Tibial nerve (tissue), 4 donors: ENCODE results near the gene RASIP1. TPM values are rescaled to one million over a fixed set of nuclear protein-coding genes. Genes with fewer than 3 reads are reported as not detected.
"Not testable (repeated sequence)": the region's sequence is repeated elsewhere in the genome, so short reads cannot be mapped to it uniquely, and the experiment has no call there.

Experiments used
- DNase-seq, 2 donors: peaks; one replicate each; pipeline ENCODE4 v3.0.0-alpha.2; 2019; ENCODE audit warnings: low spot score in 2 of 2
- H3K27ac ChIP-seq, 4 donors: fragments of 200-600 bp; sonication (generic) in 3 of 4; one replicate each; pipeline ENCODE4 v1.5.1; 2017 to 2019; ENCODE audit warnings: mild to moderate bottlenecking in 1 of 4
- H3K27me3 ChIP-seq, 2 donors: fragments of 200-600 bp; sonication (generic) in 1 of 2; one replicate each; pipeline versions ENCODE4 v1.5.1 to v1.6.0; 2017 to 2019
- H3K36me3 ChIP-seq, 3 donors: fragments of 200-600 bp; sonication (generic); one replicate each; pipeline ENCODE4 v1.5.1; 2018 to 2019
- H3K4me1 ChIP-seq, 4 donors: fragments of 200-600 bp; sonication (generic) in 3 of 4; one replicate each; pipeline ENCODE4 v1.5.1; 2017 to 2019
- H3K4me3 ChIP-seq, 4 donors: fragments of 200-600 bp; sonication (generic) in 3 of 4; one replicate each; pipeline ENCODE4 v1.5.1; 2017 to 2019; ENCODE audit warnings: mild to moderate bottlenecking in 1 of 4, moderate library complexity in 1 of 4
- H3K9me3 ChIP-seq, 4 donors: fragments of 200-600 bp; sonication (generic) in 3 of 4; one replicate each; pipeline ENCODE4 v1.5.1; 2017 to 2019
- EP300 ChIP-seq, 2 donors: sonication (generic); formaldehyde crosslinking; IDR thresholded peaks; one replicate each; pipeline ENCODE4 v1.6.1; 2017; ENCODE audit warnings: antibody characterized with exemption in 2 of 2, mild to moderate bottlenecking in 1 of 2
- POLR2A ChIP-seq, 2 donors: fragments of 450-650 bp; IDR thresholded peaks; one replicate each; pipeline ENCODE4 v1.6.1; 2017; ENCODE audit warnings: antibody characterized with exemption in 2 of 2, mild to moderate bottlenecking in 2 of 2, moderate library complexity in 2 of 2
- WGBS, 2 donors: methylation state at CpG; one replicate each; pipeline ENCODE4 v1.1.5; 2018; 5-methylcytosine and 5-hydroxymethylcytosine counted together
- total RNA-seq, 4 donors: library from RNA; depleted of rRNA; stranded (reverse); fragments of >200 nt; gene quantifications; one replicate each; pipeline ENCODE4 v1.1.0, GENCODE V29; 2016
- TF ChIP-seq, protein P1 (sequence below), 5 experiments: fragments of 200-600 bp in 3 of 5; fragments of 450-650 bp in 2 of 5; sonication (generic) in 3 of 5; IDR thresholded peaks; one replicate each; pipeline ENCODE4 v1.5.1; 2016 to 2019; ENCODE audit warnings: antibody characterized with exemption in 5 of 5, mild to moderate bottlenecking in 3 of 5, moderate library complexity in 2 of 5

RASIP1 gene
- total RNA-seq, 4 donors from 2014 or later, result 12.3 to 23.3 (median 19.8) TPM

GRCh38 chr19:48720251-48720612 lies 20.2 kb downstream of the RASIP1 start:
- no peaks in the 10 kb centered on the region for H3K27me3 ChIP-seq
- no peaks in the 10 kb centered on the region for H3K9me3 ChIP-seq
- H3K4me3 ChIP-seq, result peak overlapping the region in 1 of 4 donors; percentile 63
- H3K27ac ChIP-seq, result peak overlapping the region; percentile 88 to 96 (median 92)
- TF ChIP-seq, protein P1, sequence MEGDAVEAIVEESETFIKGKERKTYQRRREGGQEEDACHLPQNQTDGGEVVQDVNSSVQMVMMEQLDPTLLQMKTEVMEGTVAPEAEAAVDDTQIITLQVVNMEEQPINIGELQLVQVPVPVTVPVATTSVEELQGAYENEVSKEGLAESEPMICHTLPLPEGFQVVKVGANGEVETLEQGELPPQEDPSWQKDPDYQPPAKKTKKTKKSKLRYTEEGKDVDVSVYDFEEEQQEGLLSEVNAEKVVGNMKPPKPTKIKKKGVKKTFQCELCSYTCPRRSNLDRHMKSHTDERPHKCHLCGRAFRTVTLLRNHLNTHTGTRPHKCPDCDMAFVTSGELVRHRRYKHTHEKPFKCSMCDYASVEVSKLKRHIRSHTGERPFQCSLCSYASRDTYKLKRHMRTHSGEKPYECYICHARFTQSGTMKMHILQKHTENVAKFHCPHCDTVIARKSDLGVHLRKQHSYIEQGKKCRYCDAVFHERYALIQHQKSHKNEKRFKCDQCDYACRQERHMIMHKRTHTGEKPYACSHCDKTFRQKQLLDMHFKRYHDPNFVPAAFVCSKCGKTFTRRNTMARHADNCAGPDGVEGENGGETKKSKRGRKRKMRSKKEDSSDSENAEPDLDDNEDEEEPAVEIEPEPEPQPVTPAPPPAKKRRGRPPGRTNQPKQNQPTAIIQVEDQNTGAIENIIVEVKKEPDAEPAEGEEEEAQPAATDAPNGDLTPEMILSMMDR (IDR thresholded peaks at IDR 0.05), result no peak
- TF ChIP-seq POLR2A (IDR thresholded peaks at IDR 0.05) (no peak), EP300 (IDR thresholded peaks at IDR 0.05) (no peak)
- no peaks in the 10 kb centered on the region for H3K36me3 ChIP-seq
- no peak for DNase-seq
- WGBS, 2 donors, result 26 to 29% methylated on average over 12 of the region's 12 CpGs
- peaks cover 0 to 75% (median 41%) of the 10 kb centered on the region in 4 donors for H3K4me1 ChIP-seq

DNA sequence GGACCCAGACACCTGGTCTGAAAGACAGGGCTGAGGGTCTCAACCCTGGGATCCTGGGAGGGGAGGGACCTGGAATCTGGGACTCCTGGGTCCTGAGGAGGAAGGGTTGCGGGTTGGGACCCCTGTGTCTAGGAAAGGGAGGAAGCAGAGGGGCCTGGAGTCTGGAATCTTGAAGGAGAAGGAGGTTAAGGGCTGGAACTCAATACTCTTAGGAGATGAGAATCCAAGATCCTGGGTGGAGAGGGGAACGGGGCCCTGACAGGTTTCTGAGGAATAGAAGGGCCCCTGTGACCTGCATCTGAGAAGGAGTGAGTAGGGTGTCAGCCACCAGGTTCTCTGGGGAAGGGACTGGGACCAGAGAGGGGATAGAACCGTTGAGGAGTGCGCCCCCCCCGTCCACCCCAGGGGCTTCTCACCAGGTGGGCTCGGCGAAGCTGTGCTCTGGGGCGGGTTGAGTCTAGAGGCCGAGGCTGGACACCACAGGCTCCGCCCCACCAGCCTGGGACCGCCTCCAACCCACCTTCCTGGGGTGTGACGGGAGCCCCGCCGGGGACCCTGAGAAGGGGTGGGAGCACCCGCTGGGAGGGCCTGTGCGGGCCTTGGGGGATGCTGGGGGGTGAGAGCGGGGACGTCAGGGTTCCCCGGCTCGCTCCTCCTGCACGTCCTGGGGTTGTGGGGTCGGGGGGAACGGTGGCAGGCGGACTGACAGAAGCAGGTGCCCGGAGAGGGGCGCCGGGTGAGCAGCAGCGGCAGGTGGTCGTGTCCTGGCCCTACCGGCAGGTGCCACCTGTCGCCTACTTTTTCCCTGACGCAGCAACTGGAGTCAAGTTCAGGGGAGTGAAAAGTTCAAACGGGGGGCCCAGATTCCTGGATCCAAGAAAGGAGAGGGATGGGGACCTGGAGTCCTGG lies 20.9 kb downstream of the RASIP1 start, which contains the start of gene MAMSTR:
MAMSTR (minus strand) TSS at position 463 of the 909 bp plus-strand sequence. CDS start 694 bp downstream, outside the sequence.
- no peaks in the 10 kb centered on the region for H3K9me3 ChIP-seq
- TF ChIP-seq EP300 (IDR thresholded peaks at IDR 0.05) (no peak), POLR2A (IDR thresholded peaks at IDR 0.05) (no peak)
- TF ChIP-seq, protein P1 (IDR thresholded peaks at IDR 0.05), result no peak
- 76 to 79% methylated on average over 27 to 33 of the region's 33 CpGs for WGBS, 2 donors
- H3K27me3 ChIP-seq, result no peaks in the 10 kb centered on the region
- DNase-seq, result no peak
- H3K4me1 ChIP-seq, result peaks cover 0 to 75% (median 43%) of the 10 kb centered on the region in 4 donors
- H3K4me3 ChIP-seq, result peak within 1 kb of the TSS in 3 of 4 donors; percentile 55 to 63 (median 63)
- peak within 1 kb of the TSS; percentile 88 to 96 (median 92) for H3K27ac ChIP-seq
- no peaks in the 10 kb centered on the region for H3K36me3 ChIP-seq

DNA sequence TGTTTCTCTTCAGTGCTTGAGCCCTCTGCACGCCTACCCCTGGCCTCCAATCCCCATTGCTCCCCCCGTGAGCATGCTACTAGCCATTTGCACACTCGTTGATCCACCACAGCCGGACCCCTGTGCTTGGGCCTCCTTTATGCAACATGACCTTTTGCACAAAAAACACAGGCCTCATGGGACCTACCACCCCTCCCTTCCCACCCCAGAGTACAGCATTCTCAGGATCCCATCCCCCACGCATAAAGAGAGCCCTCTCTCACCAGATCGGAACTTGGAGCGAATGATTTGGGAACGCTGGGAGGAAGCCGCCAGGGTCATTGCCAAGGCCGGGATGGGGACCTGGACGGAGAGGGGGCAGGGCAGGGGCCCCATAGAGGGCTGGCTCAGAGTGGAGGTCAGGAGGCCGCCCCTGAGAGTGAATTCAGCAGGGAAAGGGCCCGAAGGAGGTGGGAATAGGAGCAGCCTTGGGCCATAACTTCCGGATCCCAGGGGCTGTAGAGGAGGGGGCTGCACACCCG lies 21.6 kb downstream of the RASIP1 start:
- H3K36me3 ChIP-seq, result no peaks in the 10 kb centered on the region
- DNase-seq, result no peak
- H3K4me1 ChIP-seq, result peaks cover 0 to 69% (median 39%) of the 10 kb centered on the region in 4 donors
- peak overlapping the region; percentile 47 to 96 (median 90) for H3K27ac ChIP-seq
- H3K9me3 ChIP-seq, result no peaks in the 10 kb centered on the region
- no peak overlapping the region for H3K4me3 ChIP-seq
- H3K27me3 ChIP-seq, result no peaks in the 10 kb centered on the region
- TF ChIP-seq, protein P1 (IDR thresholded peaks at IDR 0.05), result no peak
- TF ChIP-seq POLR2A (IDR thresholded peaks at IDR 0.05) (no peak), EP300 (IDR thresholded peaks at IDR 0.05) (no peak)
- 27 to 38% methylated on average over 15 of the region's 15 CpGs for WGBS, 2 donors

DNA sequence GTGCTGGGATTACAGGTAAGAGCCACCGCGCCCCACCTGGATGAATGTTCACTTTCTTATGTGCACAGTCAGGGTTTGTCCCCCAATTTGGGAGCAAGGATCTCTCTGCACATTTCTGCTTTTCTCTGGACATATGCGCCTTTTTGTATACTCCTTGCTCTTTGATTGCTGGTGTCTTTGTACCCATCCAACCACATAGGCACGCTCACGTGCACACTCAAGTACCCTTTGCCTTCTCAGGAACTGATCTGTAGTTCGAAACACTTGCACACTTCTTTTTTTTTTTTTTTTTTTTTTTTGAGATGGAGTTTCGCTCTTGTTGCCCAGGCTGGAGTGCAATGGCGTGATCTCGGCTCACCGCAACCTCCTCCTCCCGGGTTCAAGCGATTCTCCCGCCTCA lies 22.3 kb downstream of the RASIP1 start:
- H3K4me1 ChIP-seq, result peaks cover 0 to 76% (median 44%) of the 10 kb centered on the region in 4 donors
- WGBS, 2 donors, result 82 to 83% methylated on average over 13 of the region's 13 CpGs
- not testable (repeated sequence) for H3K4me3 ChIP-seq, H3K36me3 ChIP-seq, H3K9me3 ChIP-seq, H3K27me3 ChIP-seq, DNase-seq
- H3K27ac ChIP-seq, result peak overlapping the region in 2 of 4 donors; percentile 88 to 96

DNA sequence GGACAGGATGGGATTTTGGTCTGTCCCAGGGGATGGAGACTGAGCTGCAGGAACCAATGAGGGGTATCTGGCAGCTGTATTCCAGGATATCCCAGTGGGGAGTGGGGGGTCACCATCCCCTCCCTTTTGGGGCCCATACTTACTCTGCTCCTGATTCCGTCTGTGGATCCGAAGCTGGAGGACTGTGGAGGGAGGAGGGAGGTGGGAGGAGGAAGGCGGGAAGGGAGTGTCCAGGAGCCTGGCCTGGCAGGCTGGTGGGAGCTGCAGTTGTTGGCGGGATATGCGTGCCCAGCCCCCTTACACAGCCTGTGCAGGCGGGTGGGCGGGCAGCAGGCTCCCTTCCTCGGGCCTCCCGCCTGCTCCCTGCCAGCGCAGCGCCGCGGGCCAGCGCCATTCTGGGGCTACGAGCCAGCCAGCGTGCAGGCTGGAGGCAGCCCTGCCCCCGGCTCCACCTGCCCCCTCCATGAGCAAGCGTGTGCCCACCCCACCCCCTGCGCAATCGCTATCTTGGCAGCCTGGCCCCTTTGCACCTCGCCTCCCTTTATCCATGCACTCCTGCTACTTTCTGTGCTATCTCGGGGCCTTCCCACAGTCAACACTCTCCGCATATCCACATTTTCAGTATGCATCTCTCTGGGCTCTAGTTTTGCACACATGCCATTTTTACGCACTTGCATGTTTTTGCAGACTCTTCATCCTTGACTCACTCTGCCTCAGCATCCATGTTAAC lies 23.7 kb downstream of the RASIP1 start:
- Histone ChIP-seq H3K27me3 (no peaks in the 10 kb centered on the region), H3K27ac (peak overlapping the region; percentile 64 to 94 (median 86)), H3K9me3 (no peaks in the 10 kb centered on the region), H3K36me3 (peaks cover 0 to 3% (median 0%) of the 10 kb centered on the region in 3 donors), H3K4me3 (peak overlapping the region in 3 of 4 donors; percentile 8 to 60 (median 28)), H3K4me1 (peaks cover 0 to 81% (median 46%) of the 10 kb centered on the region in 4 donors)
- 13 to 14% methylated on average over 15 to 24 of the region's 24 CpGs for WGBS, 2 donors
- no peak for DNase-seq
- TF ChIP-seq POLR2A (IDR thresholded peaks at IDR 0.05), result peak in 1 of 2 donors; percentile 4
- no peak for TF ChIP-seq EP300 (IDR thresholded peaks at IDR 0.05)
